ENCODE measurements around the gene FCRLB. TPM values are rescaled to one million over a fixed set of nuclear protein-coding genes. Genes with fewer than 3 reads are reported as not detected.
"Not testable (repeated sequence)": the region's sequence is repeated elsewhere in the genome, so short reads cannot be mapped to it uniquely, and the experiment has no call there.

FCRLB gene
- total RNA-seq, 1 experiment from 2014 or later, result 0.41 TPM

DNA sequence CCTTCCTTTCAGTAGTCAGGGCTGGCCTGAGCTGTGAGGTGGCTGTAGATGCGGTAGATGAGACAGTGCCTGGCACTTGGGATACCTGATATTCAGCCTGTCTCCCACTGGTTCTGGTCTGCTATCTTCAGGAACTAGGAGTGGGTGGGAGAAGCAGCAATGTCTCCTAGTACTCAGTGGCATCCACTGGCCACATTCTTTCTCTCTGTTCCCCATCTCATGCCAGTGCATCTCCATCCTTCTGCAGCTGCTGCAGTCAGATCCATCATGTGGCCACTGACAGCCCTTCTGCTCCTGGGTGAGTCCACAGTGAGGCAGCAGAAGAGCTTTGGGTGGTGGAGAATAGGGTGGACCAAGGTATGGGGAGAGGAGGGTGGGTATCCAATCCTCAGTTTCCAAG, 1.1 kb downstream of the FCRLB start:
- in situ Hi-C loops (cut with HindIII; ENCODE audit: low pct_unique_long_range_greater_than_20kb, low sequenced_read_pairs) (no loop called here), intact Hi-C loops (cut with micrococcal nuclease; ENCODE audit: unreplicated experiment) (no loop called here)
- ChIA-PET POLR2A (interaction anchor here (0.5 kb wide), 1 partner anchor 536 kb away, joined by 3 read pairs; no protein-coding TSS in a partner anchor), CTCF (no interaction called here)
- Histone ChIP-seq H3K27me3 (ENCODE audit: control insufficient read depth, insufficient read depth, low read length) (no peaks in the 10 kb centered on the region), H3K27ac (ENCODE audit: low read length) (no peak overlapping the region), H3K36me3 (ENCODE audit: control insufficient read depth, insufficient read depth, low read length) (no peaks in the 10 kb centered on the region; the same call in 1 of the 2 replicates), H3K4me3 (ENCODE audit: low read depth in 2 of 2, low read length in 2 of 2) (no peak overlapping the region), H3K4me1 (ENCODE audit: control insufficient read depth, insufficient read depth, low read length) (no peaks in the 10 kb centered on the region), H3K9me3 (ENCODE audit: control insufficient read depth, insufficient read depth, low read depth, low read length) (no peaks in the 10 kb centered on the region)
- BruUV-seq (replicated peaks), result no TSS peak
- TF ChIP-seq TCF7L2 (IDR thresholded peaks at IDR 0.05; ENCODE audit: low read depth, low read length) (no peak), POLR2AphosphoS5 (IDR thresholded peaks at IDR 0.05; ENCODE audit: low read depth, low read length) (no peak), SIN3A (IDR thresholded peaks at IDR 0.05; ENCODE audit: borderline replicate concordance, insufficient read depth, low read depth, low read length) (no peak)
- TF ChIP-seq, protein P1, sequence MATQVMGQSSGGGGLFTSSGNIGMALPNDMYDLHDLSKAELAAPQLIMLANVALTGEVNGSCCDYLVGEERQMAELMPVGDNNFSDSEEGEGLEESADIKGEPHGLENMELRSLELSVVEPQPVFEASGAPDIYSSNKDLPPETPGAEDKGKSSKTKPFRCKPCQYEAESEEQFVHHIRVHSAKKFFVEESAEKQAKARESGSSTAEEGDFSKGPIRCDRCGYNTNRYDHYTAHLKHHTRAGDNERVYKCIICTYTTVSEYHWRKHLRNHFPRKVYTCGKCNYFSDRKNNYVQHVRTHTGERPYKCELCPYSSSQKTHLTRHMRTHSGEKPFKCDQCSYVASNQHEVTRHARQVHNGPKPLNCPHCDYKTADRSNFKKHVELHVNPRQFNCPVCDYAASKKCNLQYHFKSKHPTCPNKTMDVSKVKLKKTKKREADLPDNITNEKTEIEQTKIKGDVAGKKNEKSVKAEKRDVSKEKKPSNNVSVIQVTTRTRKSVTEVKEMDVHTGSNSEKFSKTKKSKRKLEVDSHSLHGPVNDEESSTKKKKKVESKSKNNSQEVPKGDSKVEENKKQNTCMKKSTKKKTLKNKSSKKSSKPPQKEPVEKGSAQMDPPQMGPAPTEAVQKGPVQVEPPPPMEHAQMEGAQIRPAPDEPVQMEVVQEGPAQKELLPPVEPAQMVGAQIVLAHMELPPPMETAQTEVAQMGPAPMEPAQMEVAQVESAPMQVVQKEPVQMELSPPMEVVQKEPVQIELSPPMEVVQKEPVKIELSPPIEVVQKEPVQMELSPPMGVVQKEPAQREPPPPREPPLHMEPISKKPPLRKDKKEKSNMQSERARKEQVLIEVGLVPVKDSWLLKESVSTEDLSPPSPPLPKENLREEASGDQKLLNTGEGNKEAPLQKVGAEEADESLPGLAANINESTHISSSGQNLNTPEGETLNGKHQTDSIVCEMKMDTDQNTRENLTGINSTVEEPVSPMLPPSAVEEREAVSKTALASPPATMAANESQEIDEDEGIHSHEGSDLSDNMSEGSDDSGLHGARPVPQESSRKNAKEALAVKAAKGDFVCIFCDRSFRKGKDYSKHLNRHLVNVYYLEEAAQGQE (IDR thresholded peaks at IDR 0.05; ENCODE audit: insufficient read depth in 1 of 2, low read depth in 2 of 2, low read length in 1 of 2), result no peak
- TF ChIP-seq, protein P2, sequence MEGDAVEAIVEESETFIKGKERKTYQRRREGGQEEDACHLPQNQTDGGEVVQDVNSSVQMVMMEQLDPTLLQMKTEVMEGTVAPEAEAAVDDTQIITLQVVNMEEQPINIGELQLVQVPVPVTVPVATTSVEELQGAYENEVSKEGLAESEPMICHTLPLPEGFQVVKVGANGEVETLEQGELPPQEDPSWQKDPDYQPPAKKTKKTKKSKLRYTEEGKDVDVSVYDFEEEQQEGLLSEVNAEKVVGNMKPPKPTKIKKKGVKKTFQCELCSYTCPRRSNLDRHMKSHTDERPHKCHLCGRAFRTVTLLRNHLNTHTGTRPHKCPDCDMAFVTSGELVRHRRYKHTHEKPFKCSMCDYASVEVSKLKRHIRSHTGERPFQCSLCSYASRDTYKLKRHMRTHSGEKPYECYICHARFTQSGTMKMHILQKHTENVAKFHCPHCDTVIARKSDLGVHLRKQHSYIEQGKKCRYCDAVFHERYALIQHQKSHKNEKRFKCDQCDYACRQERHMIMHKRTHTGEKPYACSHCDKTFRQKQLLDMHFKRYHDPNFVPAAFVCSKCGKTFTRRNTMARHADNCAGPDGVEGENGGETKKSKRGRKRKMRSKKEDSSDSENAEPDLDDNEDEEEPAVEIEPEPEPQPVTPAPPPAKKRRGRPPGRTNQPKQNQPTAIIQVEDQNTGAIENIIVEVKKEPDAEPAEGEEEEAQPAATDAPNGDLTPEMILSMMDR (IDR thresholded peaks at IDR 0.05), result no peak
- ATAC-seq (no peak), DNase-seq (ENCODE audit: low read depth, low spot score) (no peak)

DNA sequence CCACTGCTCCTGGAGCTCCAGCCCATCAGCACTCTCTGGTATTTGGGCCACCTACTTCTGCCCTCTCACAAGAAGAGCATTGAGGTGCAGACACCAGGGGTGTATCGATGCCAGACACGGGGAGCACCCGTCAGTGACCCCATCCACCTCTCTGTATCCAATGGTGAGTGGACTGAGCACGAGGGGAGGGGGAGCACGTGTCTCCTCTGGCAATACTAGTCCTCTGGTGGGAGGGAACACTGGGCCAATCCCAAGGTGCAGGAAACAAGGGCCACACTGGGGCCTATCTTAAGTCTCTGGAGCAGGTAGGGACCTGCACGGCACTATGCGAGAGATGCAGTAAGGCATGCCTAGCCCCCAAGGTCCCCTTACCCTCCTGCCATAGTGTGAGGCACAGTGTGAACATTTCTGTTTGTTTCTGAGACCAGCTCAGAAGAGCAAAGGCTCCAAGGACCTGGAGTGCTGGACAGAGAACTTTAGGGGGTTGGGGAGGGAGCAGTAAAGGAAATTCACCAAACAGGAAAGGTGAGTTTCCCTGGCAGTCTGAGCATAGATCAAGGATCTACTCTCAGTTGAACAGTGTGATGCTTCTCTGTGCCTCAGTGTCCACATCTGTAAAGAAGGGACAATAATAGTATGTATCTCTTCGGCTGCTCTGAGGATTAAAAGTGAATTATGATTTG, 2.3 kb downstream of the FCRLB start:
- H3K27ac ChIP-seq (ENCODE audit: low read length), result no peak overlapping the region
- intact Hi-C loops (cut with micrococcal nuclease; ENCODE audit: unreplicated experiment), result no loop called here
- H3K4me1 ChIP-seq (ENCODE audit: control insufficient read depth, insufficient read depth, low read length), result peaks cover 3% of the 10 kb centered on the region; the same call in 1 of the 2 replicates
- BruUV-seq (replicated peaks), result no TSS peak
- no peak for ATAC-seq
- no peak overlapping the region for H3K4me3 ChIP-seq (ENCODE audit: low read depth in 2 of 2, low read length in 2 of 2)
- no peaks in the 10 kb centered on the region; the same call in 1 of the 2 replicates for H3K36me3 ChIP-seq (ENCODE audit: control insufficient read depth, insufficient read depth, low read length)
- DNase-seq (ENCODE audit: low read depth, low spot score), result no peak
- in situ Hi-C loops (cut with HindIII; ENCODE audit: low pct_unique_long_range_greater_than_20kb, low sequenced_read_pairs), result no loop called here
- no peak for TF ChIP-seq POLR2AphosphoS5 (IDR thresholded peaks at IDR 0.05; ENCODE audit: low read depth, low read length)
- no peak for TF ChIP-seq SIN3A (IDR thresholded peaks at IDR 0.05; ENCODE audit: borderline replicate concordance, insufficient read depth, low read depth, low read length)
- TF ChIP-seq, protein P1 (IDR thresholded peaks at IDR 0.05; ENCODE audit: insufficient read depth in 1 of 2, low read depth in 2 of 2, low read length in 1 of 2), result no peak
- TF ChIP-seq, protein P2 (IDR thresholded peaks at IDR 0.05), result no peak
- TF ChIP-seq TCF7L2 (IDR thresholded peaks at IDR 0.05; ENCODE audit: low read depth, low read length), result no peak
- ChIA-PET POLR2A (no interaction called here), CTCF (no interaction called here)
- no peaks in the 10 kb centered on the region for H3K27me3 ChIP-seq (ENCODE audit: control insufficient read depth, insufficient read depth, low read length)
- H3K9me3 ChIP-seq (ENCODE audit: control insufficient read depth, insufficient read depth, low read depth, low read length), result no peaks in the 10 kb centered on the region

DNA sequence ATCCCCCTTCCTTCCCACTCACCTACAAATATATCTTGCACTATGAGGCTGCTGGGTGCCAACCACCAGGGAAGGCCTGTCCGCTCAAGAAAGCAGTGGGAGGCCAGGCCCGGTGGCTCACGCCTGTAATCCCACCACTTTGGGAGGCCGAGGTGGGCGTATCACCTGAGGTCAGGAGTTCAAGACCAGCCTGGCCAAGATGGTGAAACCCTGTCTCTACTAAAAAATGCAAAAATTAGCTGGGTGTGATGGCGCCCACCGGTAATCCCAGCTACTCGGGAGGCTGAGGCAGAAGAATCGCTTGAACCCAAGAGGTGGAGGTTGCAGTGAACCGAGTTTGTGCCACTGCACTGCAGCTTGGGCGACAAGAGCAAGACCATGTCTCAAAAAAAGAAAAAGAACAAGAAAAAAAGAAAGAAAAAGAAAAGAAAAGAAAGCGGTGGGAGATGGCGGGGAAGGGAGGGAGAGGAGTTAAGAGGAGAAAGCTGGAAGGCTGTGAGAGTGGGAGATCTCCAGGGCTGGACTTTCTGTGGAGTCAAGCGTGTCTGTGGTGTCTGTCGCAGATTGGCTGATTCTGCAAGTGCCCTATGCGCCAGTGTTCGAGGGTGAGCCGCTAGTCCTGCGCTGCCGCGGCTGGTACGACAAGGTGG, 4.0 kb downstream of the FCRLB start:
- CTCF ChIA-PET, result interaction anchor here (2.4 kb wide), 1 partner anchor 12 kb away, joined by 9 read pairs; no protein-coding TSS in a partner anchor
- in situ Hi-C loops (cut with HindIII; ENCODE audit: low pct_unique_long_range_greater_than_20kb, low sequenced_read_pairs), result loop anchor here (25.0 kb wide), 1 partner anchor 188 kb away; the partner anchor contains the start of gene FCGR3A
- H3K27me3 ChIP-seq (ENCODE audit: control insufficient read depth, insufficient read depth, low read length); H3K27ac ChIP-seq (ENCODE audit: low read length); H3K36me3 ChIP-seq (ENCODE audit: control insufficient read depth, insufficient read depth, low read length); H3K9me3 ChIP-seq (ENCODE audit: control insufficient read depth, insufficient read depth, low read depth, low read length); BruUV-seq (replicated peaks); POLR2A ChIA-PET; DNase-seq (ENCODE audit: low read depth, low spot score); ATAC-seq; H3K4me1 ChIP-seq (ENCODE audit: control insufficient read depth, insufficient read depth, low read length); intact Hi-C loops (cut with micrococcal nuclease; ENCODE audit: unreplicated experiment): not testable (repeated sequence)
- H3K4me3 ChIP-seq (ENCODE audit: low read depth in 2 of 2, low read length in 2 of 2), result peak overlapping the region; percentile 56 to 89

Measured in Panc1 (cell line).